Gastrocnemius medialis (tissue), 4 donors: ENCODE measurements around the gene CORO1A. TPM values are rescaled to one million over a fixed set of nuclear protein-coding genes. Genes with fewer than 3 reads are reported as not detected.

Source experiments
- ATAC-seq, 2 donors: fragments of 150-250 bp; one replicate each; pipeline ENCODE4 v1.9.1; 2016
- DNase-seq, 2 donors: peaks; one replicate each; pipeline ENCODE4 v3.0.0-alpha.2; 2019
- H3K27ac ChIP-seq, 4 donors: fragments of 200-600 bp; sonication (generic); 1 replicate in 1 of 4; 2 replicates in 3 of 4; pipeline ENCODE4 v1.5.1; 2016 to 2018; ENCODE audit warnings: mild to moderate bottlenecking in 2 of 4, moderate library complexity in 1 of 4
- H3K27me3 ChIP-seq, 3 donors: fragments of 200-600 bp; sonication (generic) in 2 of 3; 1 replicate in 1 of 3; 2 replicates in 2 of 3; pipeline versions ENCODE4 v1.5.1 to v1.6.0; 2016 to 2019; ENCODE audit warnings: mild to moderate bottlenecking in 1 of 3, moderate library complexity in 1 of 3
- H3K36me3 ChIP-seq, 2 donors: fragments of 200-600 bp; sonication (generic) in 1 of 2; one replicate each; pipeline ENCODE4 v1.5.1; 2017 to 2018
- H3K4me1 ChIP-seq, 2 donors: fragments of 200-600 bp; sonication (generic) in 1 of 2; one replicate each; pipeline ENCODE4 v1.5.1; 2016 to 2017; ENCODE audit warnings: mild to moderate bottlenecking in 2 of 2
- H3K4me3 ChIP-seq, 4 donors: fragments of 200-600 bp; sonication (generic) in 3 of 4; 1 replicate in 1 of 4; 2 replicates in 3 of 4; pipeline ENCODE4 v1.5.1; 2016 to 2019; ENCODE audit warnings: mild to moderate bottlenecking in 2 of 4
- H3K9me3 ChIP-seq, 3 donors: fragments of 200-600 bp; sonication (generic) in 2 of 3; 1 replicate in 1 of 3; 2 replicates in 2 of 3; pipeline ENCODE4 v1.5.1; 2016 to 2019
- POLR2A ChIP-seq, 2 donors: fragments of 450-650 bp; IDR thresholded peaks; one replicate each; pipeline ENCODE4 v1.6.1; 2017; ENCODE audit warnings: antibody characterized with exemption in 2 of 2, mild to moderate bottlenecking in 2 of 2, moderate library complexity in 2 of 2
- in situ Hi-C, 4 donors: fragments of 200-750 bp; cut with MboI; loops; one replicate each; pipeline versions ENCODE4 v1.15.0 to v1.8.0; 2017; ENCODE audit warnings: low sequenced_read_pairs in 4 of 4
- intact Hi-C: fragments of 100-400 bp; cut with DNase I; formaldehyde crosslinking; loops from one replicate; pipeline ENCODE4 v1.15.1; 2023; ENCODE audit warnings: low total_unique reads
- total RNA-seq, 4 donors: library from RNA; depleted of rRNA; stranded (reverse); fragments of >200 nt; gene quantifications; one replicate each; pipeline versions ENCODE4 v1.1.0 to v1.2.3, GENCODE V29; 2016
- TF ChIP-seq, protein P1 (sequence below), 5 experiments: fragments of 450-650 bp in 3 of 5; fragments of 200-600 bp in 2 of 5; sonication (generic) in 2 of 5; IDR thresholded peaks in 4 of 5; conservative IDR thresholded peaks in 1 of 5; 1 replicate in 4 of 5; 2 replicates in 1 of 5; pipeline ENCODE4 v1.5.1; 2016 to 2019; ENCODE audit warnings: antibody characterized with exemption in 5 of 5, mild to moderate bottlenecking in 3 of 5, moderate library complexity in 3 of 5

The CORO1A gene
- total RNA-seq, 4 donors from 2014 or later: 0.44 to 8.9 (median 5.8) TPM

DNA sequence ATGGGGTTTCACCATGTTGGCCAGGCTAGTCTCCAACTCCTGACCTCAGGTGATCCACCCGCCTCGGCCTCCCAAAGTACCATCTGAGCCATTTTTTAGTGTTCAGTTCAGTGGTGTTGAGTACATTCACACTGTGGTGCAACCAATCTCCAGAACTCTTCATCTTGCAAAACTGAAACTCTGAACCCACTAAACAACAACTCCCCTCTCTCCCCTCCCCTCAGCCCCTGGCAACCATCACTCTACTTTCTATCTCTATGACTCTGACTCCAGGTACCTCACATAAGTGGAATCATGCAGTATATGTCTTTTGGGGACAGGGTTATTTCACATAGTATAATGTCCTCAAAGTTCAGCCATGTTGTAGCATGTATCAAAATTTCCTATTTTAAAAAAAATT, 41.7 kb upstream of the CORO1A start:
- intact Hi-C loops: no loop called here
- TF ChIP-seq, protein P1, sequence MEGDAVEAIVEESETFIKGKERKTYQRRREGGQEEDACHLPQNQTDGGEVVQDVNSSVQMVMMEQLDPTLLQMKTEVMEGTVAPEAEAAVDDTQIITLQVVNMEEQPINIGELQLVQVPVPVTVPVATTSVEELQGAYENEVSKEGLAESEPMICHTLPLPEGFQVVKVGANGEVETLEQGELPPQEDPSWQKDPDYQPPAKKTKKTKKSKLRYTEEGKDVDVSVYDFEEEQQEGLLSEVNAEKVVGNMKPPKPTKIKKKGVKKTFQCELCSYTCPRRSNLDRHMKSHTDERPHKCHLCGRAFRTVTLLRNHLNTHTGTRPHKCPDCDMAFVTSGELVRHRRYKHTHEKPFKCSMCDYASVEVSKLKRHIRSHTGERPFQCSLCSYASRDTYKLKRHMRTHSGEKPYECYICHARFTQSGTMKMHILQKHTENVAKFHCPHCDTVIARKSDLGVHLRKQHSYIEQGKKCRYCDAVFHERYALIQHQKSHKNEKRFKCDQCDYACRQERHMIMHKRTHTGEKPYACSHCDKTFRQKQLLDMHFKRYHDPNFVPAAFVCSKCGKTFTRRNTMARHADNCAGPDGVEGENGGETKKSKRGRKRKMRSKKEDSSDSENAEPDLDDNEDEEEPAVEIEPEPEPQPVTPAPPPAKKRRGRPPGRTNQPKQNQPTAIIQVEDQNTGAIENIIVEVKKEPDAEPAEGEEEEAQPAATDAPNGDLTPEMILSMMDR (IDR thresholded peaks at IDR 0.05 in 4 of 5, conservative IDR thresholded peaks at IDR 0.05 in 1 of 5): no peak
- TF ChIP-seq POLR2A (IDR thresholded peaks at IDR 0.05): no peak
- no peaks in the 10 kb centered on the region for H3K4me1 ChIP-seq
- DNase-seq: no peak
- H3K9me3 ChIP-seq: no peaks in the 10 kb centered on the region
- no peaks in the 10 kb centered on the region for H3K36me3 ChIP-seq
- in situ Hi-C loops: no loop called here
- H3K27ac ChIP-seq: no peak overlapping the region
- no peak for ATAC-seq
- H3K4me3 ChIP-seq: no peak overlapping the region
- H3K27me3 ChIP-seq: no peaks in the 10 kb centered on the region

DNA sequence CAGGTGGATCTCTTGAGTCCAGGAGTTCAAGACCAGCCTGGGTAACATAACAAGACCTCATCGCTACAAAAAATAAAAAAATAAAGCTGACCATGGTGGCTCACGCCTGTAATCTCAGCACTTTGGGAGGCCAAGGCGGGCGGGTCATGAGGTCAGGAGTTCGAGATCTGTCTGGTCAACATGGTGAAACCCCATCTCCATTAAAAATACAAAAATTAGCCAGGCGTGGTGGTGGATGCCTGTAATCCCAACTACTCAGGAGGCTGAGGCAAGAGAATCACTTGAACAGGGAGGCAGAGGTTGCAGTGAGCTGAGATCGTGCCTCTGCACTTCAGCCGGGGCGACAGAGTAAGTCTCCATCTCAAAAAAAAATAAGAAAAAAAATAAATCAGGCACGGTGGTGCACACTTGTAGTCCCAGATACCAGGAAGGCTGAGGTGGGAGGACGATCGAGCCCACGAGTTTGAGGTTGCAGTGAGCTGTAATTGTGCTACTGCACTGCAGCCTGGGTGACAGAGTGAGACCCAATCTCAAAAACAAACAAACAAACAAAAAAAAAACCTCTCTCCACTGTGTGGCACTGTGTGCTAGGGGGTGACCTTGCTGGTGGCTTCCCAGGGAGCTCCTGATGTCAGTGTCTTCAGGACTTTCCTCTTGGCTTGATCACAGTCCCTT, 40.6 kb upstream of the CORO1A start:
- H3K4me3 ChIP-seq: no peak overlapping the region
- H3K9me3 ChIP-seq: no peaks in the 10 kb centered on the region
- in situ Hi-C loops: no loop called here
- no peak for ATAC-seq
- H3K27ac ChIP-seq: no peak overlapping the region
- no peak for DNase-seq
- no peaks in the 10 kb centered on the region for H3K27me3 ChIP-seq
- intact Hi-C loops: no loop called here
- TF ChIP-seq POLR2A (IDR thresholded peaks at IDR 0.05): no peak
- TF ChIP-seq, protein P1 (IDR thresholded peaks at IDR 0.05 in 4 of 5, conservative IDR thresholded peaks at IDR 0.05 in 1 of 5): no peak
- H3K36me3 ChIP-seq: no peaks in the 10 kb centered on the region
- H3K4me1 ChIP-seq: no peaks in the 10 kb centered on the region

DNA sequence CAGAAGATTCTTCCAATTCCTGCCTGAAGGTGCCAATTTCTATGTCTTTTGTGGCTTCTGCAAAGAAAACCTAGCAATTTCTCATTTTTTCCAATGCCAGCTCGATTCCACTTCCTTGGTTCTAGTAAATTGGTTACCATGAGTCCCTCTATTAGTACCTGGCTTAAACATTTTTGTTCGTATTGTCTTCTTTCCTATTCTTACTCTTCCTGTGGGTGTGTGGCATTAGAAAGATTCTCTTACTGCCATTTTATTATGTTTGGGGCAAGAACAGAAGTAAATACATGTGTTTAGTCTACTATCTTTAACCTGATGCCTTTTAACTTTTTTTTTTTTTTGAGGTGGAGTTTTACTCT, 40.1 kb upstream of the CORO1A start:
- no peaks in the 10 kb centered on the region for H3K27me3 ChIP-seq
- ATAC-seq (no peak), DNase-seq (no peak)
- H3K9me3 ChIP-seq: no peaks in the 10 kb centered on the region
- no peaks in the 10 kb centered on the region for H3K4me1 ChIP-seq
- intact Hi-C loops: no loop called here
- in situ Hi-C loops: no loop called here
- H3K4me3 ChIP-seq: no peak overlapping the region
- no peaks in the 10 kb centered on the region for H3K36me3 ChIP-seq
- TF ChIP-seq, protein P1 (IDR thresholded peaks at IDR 0.05 in 4 of 5, conservative IDR thresholded peaks at IDR 0.05 in 1 of 5): no peak
- TF ChIP-seq POLR2A (IDR thresholded peaks at IDR 0.05): no peak
- H3K27ac ChIP-seq: no peak overlapping the region

DNA sequence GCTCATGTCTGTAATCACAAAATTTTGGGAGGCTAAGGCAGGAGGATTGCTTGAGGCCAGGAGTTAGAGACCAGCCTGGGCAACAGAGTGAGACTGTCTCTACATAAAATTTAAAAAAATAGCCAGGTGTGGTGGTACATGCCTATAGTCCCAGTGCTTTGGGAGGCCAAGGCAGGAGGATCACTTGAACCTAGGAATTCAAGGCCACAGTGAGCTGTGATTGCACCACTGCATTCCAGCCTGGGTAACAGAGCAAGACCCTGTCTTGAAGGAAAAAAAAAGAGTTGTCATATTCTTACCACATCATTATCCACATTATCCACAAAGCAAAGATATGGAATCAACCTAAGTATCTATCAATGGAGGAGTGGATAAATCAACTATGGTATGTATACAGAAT, 39.4 kb upstream of the CORO1A start:
- H3K27me3 ChIP-seq: no peaks in the 10 kb centered on the region
- in situ Hi-C loops: no loop called here
- TF ChIP-seq POLR2A (IDR thresholded peaks at IDR 0.05): no peak
- TF ChIP-seq, protein P1 (IDR thresholded peaks at IDR 0.05 in 4 of 5, conservative IDR thresholded peaks at IDR 0.05 in 1 of 5): no peak
- H3K27ac ChIP-seq: no peak overlapping the region
- no peaks in the 10 kb centered on the region for H3K4me1 ChIP-seq
- H3K4me3 ChIP-seq: no peak overlapping the region
- ATAC-seq (no peak), DNase-seq (no peak)
- no peaks in the 10 kb centered on the region for H3K36me3 ChIP-seq
- intact Hi-C loops: no loop called here
- no peaks in the 10 kb centered on the region for H3K9me3 ChIP-seq

DNA sequence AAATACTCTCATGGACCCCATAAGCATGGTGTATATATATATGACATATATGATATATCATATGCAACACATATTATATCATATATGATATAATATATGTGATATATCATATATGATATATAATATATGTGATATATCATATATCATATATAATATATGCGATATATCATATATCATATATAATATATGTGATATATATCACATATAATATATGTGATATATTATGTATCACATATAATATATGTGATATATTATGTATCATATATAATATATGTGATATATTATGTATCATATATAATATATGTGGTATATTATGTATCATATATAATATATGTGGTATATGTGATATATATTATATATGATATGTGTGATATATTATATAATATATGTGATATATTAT, 38.5 kb upstream of the CORO1A start:
- in situ Hi-C loops: no loop called here
- H3K27me3 ChIP-seq: peaks cover 0 to 4% (median 0%) of the 10 kb centered on the region in 3 donors
- no peak overlapping the region for H3K27ac ChIP-seq
- ATAC-seq (no peak), DNase-seq (no peak)
- TF ChIP-seq, protein P1 (IDR thresholded peaks at IDR 0.05 in 4 of 5, conservative IDR thresholded peaks at IDR 0.05 in 1 of 5): no peak
- no peak for TF ChIP-seq POLR2A (IDR thresholded peaks at IDR 0.05)
- no peaks in the 10 kb centered on the region for H3K36me3 ChIP-seq
- intact Hi-C loops: no loop called here
- no peaks in the 10 kb centered on the region for H3K4me1 ChIP-seq
- H3K4me3 ChIP-seq: no peak overlapping the region
- H3K9me3 ChIP-seq: no peaks in the 10 kb centered on the region
